ENCODE results near the gene AP4B1.

DNA sequence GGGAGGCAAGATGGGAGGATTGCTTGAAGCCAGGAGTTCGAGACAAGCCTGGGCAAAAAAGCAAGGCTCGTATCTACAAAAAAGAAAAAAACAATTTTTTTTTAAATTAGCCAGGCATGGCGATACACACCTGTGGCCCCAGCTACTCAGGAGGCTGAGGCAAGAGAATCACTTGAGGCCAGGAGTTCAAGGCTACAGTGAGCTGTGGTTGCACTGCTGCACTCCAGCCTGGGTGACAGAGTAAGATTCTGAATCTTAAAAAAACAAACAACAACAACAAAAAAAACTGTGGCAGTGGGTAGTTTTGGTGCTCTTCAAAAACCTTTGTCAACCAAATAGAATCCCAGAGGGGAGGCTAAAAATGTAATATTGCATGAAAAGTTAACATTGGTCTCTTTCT, 33.8 kb downstream of the AP4B1 start:
- TF ChIP-seq, protein P1, sequence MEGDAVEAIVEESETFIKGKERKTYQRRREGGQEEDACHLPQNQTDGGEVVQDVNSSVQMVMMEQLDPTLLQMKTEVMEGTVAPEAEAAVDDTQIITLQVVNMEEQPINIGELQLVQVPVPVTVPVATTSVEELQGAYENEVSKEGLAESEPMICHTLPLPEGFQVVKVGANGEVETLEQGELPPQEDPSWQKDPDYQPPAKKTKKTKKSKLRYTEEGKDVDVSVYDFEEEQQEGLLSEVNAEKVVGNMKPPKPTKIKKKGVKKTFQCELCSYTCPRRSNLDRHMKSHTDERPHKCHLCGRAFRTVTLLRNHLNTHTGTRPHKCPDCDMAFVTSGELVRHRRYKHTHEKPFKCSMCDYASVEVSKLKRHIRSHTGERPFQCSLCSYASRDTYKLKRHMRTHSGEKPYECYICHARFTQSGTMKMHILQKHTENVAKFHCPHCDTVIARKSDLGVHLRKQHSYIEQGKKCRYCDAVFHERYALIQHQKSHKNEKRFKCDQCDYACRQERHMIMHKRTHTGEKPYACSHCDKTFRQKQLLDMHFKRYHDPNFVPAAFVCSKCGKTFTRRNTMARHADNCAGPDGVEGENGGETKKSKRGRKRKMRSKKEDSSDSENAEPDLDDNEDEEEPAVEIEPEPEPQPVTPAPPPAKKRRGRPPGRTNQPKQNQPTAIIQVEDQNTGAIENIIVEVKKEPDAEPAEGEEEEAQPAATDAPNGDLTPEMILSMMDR (IDR thresholded peaks at IDR 0.05; ENCODE audit: poor library complexity), result no peak
- TF ChIP-seq EZH2 (IDR thresholded peaks at IDR 0.05; ENCODE audit: borderline replicate concordance), result no peak
